ENCODE data around the gene MYO18A. TPM values are rescaled to one million over a fixed set of nuclear protein-coding genes. Genes with fewer than 3 reads are reported as not detected.

The MYO18A gene
- total RNA-seq, 4 donors from 2014 or later: 112 to 191 (median 136) TPM

- intact Hi-C loops (cut with DNase I; ENCODE audit: low total_unique reads) (no loop called here), in situ Hi-C loops (cut with MboI; ENCODE audit: low pct_ligation_motif_present in 1 of 4, low pct_unique_long_range_greater_than_20kb in 1 of 4, low sequenced_read_pairs in 3 of 4) (no loop called here)
- 44 to 58% methylated on average over 2 to 3 of the region's 3 CpGs for WGBS, 2 donors (ENCODE audit: low coverage in 1 of 2)
- Histone ChIP-seq H3K27ac (peak overlapping the region; percentile 41 to 67 (median 56)), H3K36me3 (no peaks in the 10 kb centered on the region), H3K27me3 (no peaks in the 10 kb centered on the region), H3K9me3 (no peaks in the 10 kb centered on the region), H3K4me1 (peaks cover 34 to 72% (median 44%) of the 10 kb centered on the region in 4 donors), H3K4me3 (no peak overlapping the region)
- TF ChIP-seq POLR2A (IDR thresholded peaks at IDR 0.05) (no peak), POLR2AphosphoS5 (IDR thresholded peaks at IDR 0.05) (no peak), EP300 (IDR thresholded peaks at IDR 0.05; ENCODE audit: low read depth) (no peak)
- TF ChIP-seq, protein P1, sequence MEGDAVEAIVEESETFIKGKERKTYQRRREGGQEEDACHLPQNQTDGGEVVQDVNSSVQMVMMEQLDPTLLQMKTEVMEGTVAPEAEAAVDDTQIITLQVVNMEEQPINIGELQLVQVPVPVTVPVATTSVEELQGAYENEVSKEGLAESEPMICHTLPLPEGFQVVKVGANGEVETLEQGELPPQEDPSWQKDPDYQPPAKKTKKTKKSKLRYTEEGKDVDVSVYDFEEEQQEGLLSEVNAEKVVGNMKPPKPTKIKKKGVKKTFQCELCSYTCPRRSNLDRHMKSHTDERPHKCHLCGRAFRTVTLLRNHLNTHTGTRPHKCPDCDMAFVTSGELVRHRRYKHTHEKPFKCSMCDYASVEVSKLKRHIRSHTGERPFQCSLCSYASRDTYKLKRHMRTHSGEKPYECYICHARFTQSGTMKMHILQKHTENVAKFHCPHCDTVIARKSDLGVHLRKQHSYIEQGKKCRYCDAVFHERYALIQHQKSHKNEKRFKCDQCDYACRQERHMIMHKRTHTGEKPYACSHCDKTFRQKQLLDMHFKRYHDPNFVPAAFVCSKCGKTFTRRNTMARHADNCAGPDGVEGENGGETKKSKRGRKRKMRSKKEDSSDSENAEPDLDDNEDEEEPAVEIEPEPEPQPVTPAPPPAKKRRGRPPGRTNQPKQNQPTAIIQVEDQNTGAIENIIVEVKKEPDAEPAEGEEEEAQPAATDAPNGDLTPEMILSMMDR (IDR thresholded peaks at IDR 0.05): no peak
- no peak for DNase-seq
Measured at GRCh38 chr17:29159306-29159860, 20.8 kb downstream of the MYO18A start.

DNA sequence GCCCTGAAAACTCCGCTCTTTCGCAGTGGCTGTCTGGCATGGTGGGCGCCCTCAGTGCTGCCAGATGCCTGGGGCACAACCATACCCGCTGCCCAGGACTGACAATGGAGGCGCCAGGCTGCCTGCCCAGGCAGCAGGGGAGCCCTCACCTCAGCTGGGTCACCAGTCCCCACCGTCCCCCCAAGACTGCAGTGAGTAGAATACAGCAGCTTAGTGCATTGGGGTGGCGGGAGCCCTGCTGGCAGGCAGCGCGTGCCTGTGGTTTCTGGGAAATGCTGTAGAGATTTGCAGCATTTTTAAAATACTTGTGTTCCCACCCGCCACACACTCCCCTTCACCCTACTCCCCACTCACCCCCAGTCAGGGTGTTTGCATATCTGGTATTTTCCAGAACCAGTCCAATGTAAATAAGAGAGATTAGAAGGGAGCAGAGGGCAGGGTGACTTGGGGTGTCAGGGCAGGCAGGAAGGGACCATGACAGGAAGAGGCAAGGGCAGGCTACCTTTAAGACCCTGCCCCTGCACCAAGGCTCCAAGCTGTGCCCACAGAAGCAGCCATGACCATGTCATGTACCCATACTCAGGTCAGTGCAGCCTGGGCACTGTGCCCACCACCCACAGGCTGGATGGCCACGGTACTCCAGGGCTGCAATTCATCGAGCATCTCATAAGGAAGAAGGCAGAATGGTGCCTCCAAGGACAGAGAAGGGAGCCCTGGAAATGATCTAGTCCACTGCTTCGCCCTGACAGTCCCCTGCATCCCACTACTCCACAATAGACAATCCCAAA is 21.5 kb downstream of the MYO18A start:
- TF ChIP-seq, protein P1 (IDR thresholded peaks at IDR 0.05): no peak
- TF ChIP-seq EP300 (IDR thresholded peaks at IDR 0.05; ENCODE audit: low read depth) (no peak), POLR2AphosphoS5 (IDR thresholded peaks at IDR 0.05) (no peak), POLR2A (IDR thresholded peaks at IDR 0.05) (no peak)
- no peaks in the 10 kb centered on the region for H3K27me3 ChIP-seq
- peaks cover 36 to 75% (median 46%) of the 10 kb centered on the region in 4 donors for H3K4me1 ChIP-seq
- WGBS, 2 donors (ENCODE audit: low coverage in 1 of 2): 40 to 69% methylated on average over 2 to 13 of the region's 13 CpGs
- peak overlapping the region; percentile 41 to 67 (median 56) for H3K27ac ChIP-seq
- DNase-seq: no peak
- intact Hi-C loops (cut with DNase I; ENCODE audit: low total_unique reads) (no loop called here), in situ Hi-C loops (cut with MboI; ENCODE audit: low pct_ligation_motif_present in 1 of 4, low pct_unique_long_range_greater_than_20kb in 1 of 4, low sequenced_read_pairs in 3 of 4) (no loop called here)
- H3K4me3 ChIP-seq: no peak overlapping the region
- no peaks in the 10 kb centered on the region for H3K36me3 ChIP-seq
- H3K9me3 ChIP-seq: no peaks in the 10 kb centered on the region

- TF ChIP-seq, protein P1 (IDR thresholded peaks at IDR 0.05): no peak
- intact Hi-C loops (cut with DNase I; ENCODE audit: low total_unique reads): no loop called here
- H3K27ac ChIP-seq: peak overlapping the region; percentile 41 to 67 (median 56)
- 85% methylated on average over 11 of the region's 11 CpGs; no CpG with 5 or more reads in 1 of the 2 donors for WGBS, 2 donors (ENCODE audit: low coverage in 1 of 2)
- in situ Hi-C loops (cut with MboI; ENCODE audit: low pct_ligation_motif_present in 1 of 4, low pct_unique_long_range_greater_than_20kb in 1 of 4, low sequenced_read_pairs in 3 of 4): no loop called here
- no peaks in the 10 kb centered on the region for H3K27me3 ChIP-seq
- H3K9me3 ChIP-seq: no peaks in the 10 kb centered on the region
- no peak for DNase-seq
- no peaks in the 10 kb centered on the region for H3K36me3 ChIP-seq
- no peak overlapping the region for H3K4me3 ChIP-seq
- H3K4me1 ChIP-seq: peaks cover 36 to 70% (median 46%) of the 10 kb centered on the region in 4 donors
Measured at GRCh38 chr17:29158096-29158487, 22.1 kb downstream of the MYO18A start.

GRCh38 chr17:29157310-29157709 is 22.9 kb downstream of the MYO18A start:
- intact Hi-C loops (cut with DNase I; ENCODE audit: low total_unique reads) (no loop called here), in situ Hi-C loops (cut with MboI; ENCODE audit: low pct_ligation_motif_present in 1 of 4, low pct_unique_long_range_greater_than_20kb in 1 of 4, low sequenced_read_pairs in 3 of 4) (no loop called here)
- peaks cover 36 to 65% (median 46%) of the 10 kb centered on the region in 4 donors for H3K4me1 ChIP-seq
- no peaks in the 10 kb centered on the region for H3K36me3 ChIP-seq
- no peaks in the 10 kb centered on the region for H3K27me3 ChIP-seq
- DNase-seq: no peak
- peak overlapping the region; percentile 78 to 84 (median 82) for H3K27ac ChIP-seq
- no peak overlapping the region for H3K4me3 ChIP-seq
- H3K9me3 ChIP-seq: no peaks in the 10 kb centered on the region
- no peak for TF ChIP-seq POLR2AphosphoS5 (IDR thresholded peaks at IDR 0.05)
- TF ChIP-seq, protein P1 (IDR thresholded peaks at IDR 0.05): no peak
- no peak for TF ChIP-seq EP300 (IDR thresholded peaks at IDR 0.05; ENCODE audit: low read depth)
- TF ChIP-seq POLR2A (IDR thresholded peaks at IDR 0.05): no peak
- WGBS, 2 donors (ENCODE audit: low coverage in 1 of 2): 71 to 93% methylated on average over 1 of the region's 1 CpG
